GM12865 (cell line): ENCODE measurements around the gene DHX38.

Experiments
- DNase-seq: peaks from one replicate; pipeline ENCODE4 v3.0.0; 2010; ENCODE audit warnings: low read depth
- H3K4me3 ChIP-seq: 2 replicates; pipeline ENCODE4 v1.5.1; 2011; ENCODE audit warnings: mild to moderate bottlenecking, low read depth, low read length, control low read depth
- TF ChIP-seq, protein P1 (sequence below): IDR thresholded peaks from 2 replicates; pipeline ENCODE4 v1.5.1; 2011; ENCODE audit warnings: low read length, control low read depth, low read depth, inconsistent platforms; ENCODE audit not compliant: insufficient read depth; ENCODE audit errors: missing control alignments

DHX38 gene

GRCh38 chr16:72091217-72091616 is 2.4 kb upstream of the DHX38 start:
- no peak for DNase-seq
- no peak overlapping the region for H3K4me3 ChIP-seq
- TF ChIP-seq, protein P1, sequence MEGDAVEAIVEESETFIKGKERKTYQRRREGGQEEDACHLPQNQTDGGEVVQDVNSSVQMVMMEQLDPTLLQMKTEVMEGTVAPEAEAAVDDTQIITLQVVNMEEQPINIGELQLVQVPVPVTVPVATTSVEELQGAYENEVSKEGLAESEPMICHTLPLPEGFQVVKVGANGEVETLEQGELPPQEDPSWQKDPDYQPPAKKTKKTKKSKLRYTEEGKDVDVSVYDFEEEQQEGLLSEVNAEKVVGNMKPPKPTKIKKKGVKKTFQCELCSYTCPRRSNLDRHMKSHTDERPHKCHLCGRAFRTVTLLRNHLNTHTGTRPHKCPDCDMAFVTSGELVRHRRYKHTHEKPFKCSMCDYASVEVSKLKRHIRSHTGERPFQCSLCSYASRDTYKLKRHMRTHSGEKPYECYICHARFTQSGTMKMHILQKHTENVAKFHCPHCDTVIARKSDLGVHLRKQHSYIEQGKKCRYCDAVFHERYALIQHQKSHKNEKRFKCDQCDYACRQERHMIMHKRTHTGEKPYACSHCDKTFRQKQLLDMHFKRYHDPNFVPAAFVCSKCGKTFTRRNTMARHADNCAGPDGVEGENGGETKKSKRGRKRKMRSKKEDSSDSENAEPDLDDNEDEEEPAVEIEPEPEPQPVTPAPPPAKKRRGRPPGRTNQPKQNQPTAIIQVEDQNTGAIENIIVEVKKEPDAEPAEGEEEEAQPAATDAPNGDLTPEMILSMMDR, result no peak

DNA sequence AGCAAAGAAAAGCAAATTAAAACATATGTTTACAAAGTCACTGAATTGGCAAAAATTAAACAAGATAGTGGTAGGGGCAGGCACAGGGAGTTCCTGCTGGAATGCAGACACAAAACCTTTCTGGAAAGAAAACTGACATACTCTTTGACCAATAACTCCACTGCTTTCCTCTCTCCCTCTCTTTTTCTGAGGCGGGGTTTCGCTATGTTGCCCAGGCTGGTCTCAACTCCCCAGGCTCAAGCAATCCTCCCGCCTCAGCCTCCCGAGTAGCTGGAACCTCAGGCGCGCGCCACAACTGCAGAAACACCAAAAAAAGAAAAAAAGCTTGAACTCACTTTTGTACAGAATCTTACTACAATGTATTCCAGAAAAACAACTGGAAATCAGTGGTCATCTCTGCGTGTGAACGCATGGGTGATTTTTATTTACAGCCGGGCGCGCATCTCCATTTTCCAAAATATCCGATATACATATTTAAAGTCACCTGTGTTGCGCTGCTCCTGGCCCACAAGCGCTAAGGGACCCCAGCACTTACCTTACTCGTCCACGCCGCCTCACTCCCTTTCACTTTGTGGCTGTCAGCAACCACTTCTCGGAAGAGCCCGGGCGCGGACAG is 707 bp upstream of the DHX38 start:
- H3K4me3 ChIP-seq, result peak overlapping the region; percentile 95
- TF ChIP-seq, protein P1, result no peak
- DNase-seq, result peak; percentile 33

GRCh38 chr16:72094266-72094610 is 591 bp downstream of the DHX38 start:
- TF ChIP-seq, protein P1, result no peak
- peak overlapping the region; percentile 95 for H3K4me3 ChIP-seq
- no peak for DNase-seq

GRCh38 chr16:72098936-72099335 is 5.3 kb downstream of the DHX38 start:
- TF ChIP-seq, protein P1, result no peak
- H3K4me3 ChIP-seq, result no peak overlapping the region
- no peak for DNase-seq

GRCh38 chr16:72099377-72099818 is 5.8 kb downstream of the DHX38 start:
- DNase-seq, result peak; percentile 74
- TF ChIP-seq, protein P1, result peak; percentile 57

DNA sequence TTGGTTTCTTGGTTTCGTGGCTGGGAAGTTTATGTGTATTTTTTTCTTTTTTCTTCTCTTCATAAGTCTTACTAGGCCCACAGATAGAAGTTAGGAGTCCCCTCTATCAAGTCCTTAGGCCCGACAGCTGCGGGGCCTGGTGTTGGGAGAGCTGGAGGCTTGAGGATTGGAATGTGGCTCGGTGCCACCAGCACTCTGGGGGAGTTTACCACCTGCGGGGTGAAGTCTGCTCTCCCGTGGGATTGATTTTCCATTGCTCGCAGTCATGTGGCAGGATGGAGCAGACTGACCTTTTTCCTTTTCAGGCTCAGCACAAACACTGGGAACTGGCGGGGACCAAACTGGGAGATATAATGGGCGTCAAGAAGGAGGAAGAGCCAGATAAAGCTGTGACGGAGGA is 7.5 kb downstream of the DHX38 start:
- no peak overlapping the region for H3K4me3 ChIP-seq
- TF ChIP-seq, protein P1, result no peak
- no peak for DNase-seq

More at GRCh38 chr16:72099377-72099818, 5.8 kb downstream of the DHX38 start:
- H3K4me3 ChIP-seq, result no peak overlapping the region

GRCh38 chr16:72104905-72105304 is 11.3 kb downstream of the DHX38 start:
- TF ChIP-seq, protein P1, result no peak
- no peak overlapping the region for H3K4me3 ChIP-seq
- DNase-seq, result no peak
